SH-SY5Y (cell line): ENCODE results near the gene DIP2C.

Source experiments
- GATA2 ChIP-seq: IDR thresholded peaks from 2 replicates; pipeline ENCODE4 v1.6.1; 2011; ENCODE audit warnings: mild to moderate bottlenecking, low read depth, low read length
- GATA3 ChIP-seq: IDR thresholded peaks from 2 replicates; pipeline ENCODE4 v1.6.1; 2011; ENCODE audit warnings: low read depth, mild to moderate bottlenecking, low read length, moderate library complexity

- no peak for TF ChIP-seq GATA2
- TF ChIP-seq GATA3, result no peak
Observed at GRCh38 chr10:534047-534566, 155.4 kb downstream of the DIP2C start.
